Endodermal cell (in vitro differentiated cells): Measurements from ENCODE around the gene OGFOD2. TPM values are rescaled to one million over a fixed set of nuclear protein-coding genes. Genes with fewer than 3 reads are reported as not detected.

Experiments used
- DNase-seq: peaks from one replicate; pipeline ENCODE4 v3.0.0-alpha.2; 2017
- H3K27ac ChIP-seq: 2 replicates; pipeline ENCODE4 v1.5.1; 2013; ENCODE audit warnings: mild to moderate bottlenecking, low read depth, low read length, moderate library complexity
- H3K27me3 ChIP-seq: 2 replicates; pipeline ENCODE4 v1.6.1; 2013; ENCODE audit warnings: mild to moderate bottlenecking, low read length, moderate library complexity; ENCODE audit not compliant: insufficient read depth, control insufficient read depth, poor library complexity, severe bottlenecking
- H3K36me3 ChIP-seq: 2 replicates; pipeline ENCODE4 v1.7.0; 2013; ENCODE audit warnings: mild to moderate bottlenecking, low read length, moderate library complexity; ENCODE audit not compliant: control insufficient read depth, insufficient read depth
- H3K4me1 ChIP-seq: one replicate; pipeline ENCODE4 v1.7.0; 2013; ENCODE audit warnings: low read length; ENCODE audit not compliant: control insufficient read depth, insufficient read depth
- H3K4me3 ChIP-seq: 2 replicates; pipeline ENCODE4 v1.5.1; 2013; ENCODE audit warnings: mild to moderate bottlenecking, low read length, moderate library complexity
- H3K9ac ChIP-seq: 2 replicates; pipeline ENCODE4 v1.6.1; 2013; ENCODE audit warnings: mild to moderate bottlenecking, low read length, moderate library complexity; ENCODE audit not compliant: poor library complexity, severe bottlenecking; ENCODE audit errors: extremely low read depth
- H3K9me3 ChIP-seq: 2 replicates; pipeline ENCODE4 v1.6.1; 2013; ENCODE audit warnings: mild to moderate bottlenecking, low read length, moderate library complexity; ENCODE audit not compliant: control insufficient read depth
- H3K27ac Mint-ChIP-seq: 2 replicates; pipeline ENCODE4 v1.8.0; 2020; ENCODE audit warnings: mixed read lengths
- H3K27me3 Mint-ChIP-seq: 2 replicates; pipeline ENCODE4 v1.8.0; 2021; ENCODE audit warnings: mild to moderate bottlenecking, mixed read lengths; ENCODE audit not compliant: insufficient read depth
- H3K36me3 Mint-ChIP-seq: 2 replicates; pipeline ENCODE4 v1.8.0; 2020; ENCODE audit warnings: low read depth, mixed read lengths
- H3K4me1 Mint-ChIP-seq: 2 replicates; pipeline ENCODE4 v1.8.0; 2020; ENCODE audit warnings: mixed read lengths
- H3K4me3 Mint-ChIP-seq: 2 replicates; pipeline ENCODE4 v1.8.0; 2020; ENCODE audit warnings: mild to moderate bottlenecking, moderate library complexity, mixed read lengths
- H3K9me3 Mint-ChIP-seq: 2 replicates; pipeline ENCODE4 v1.8.0; 2020; ENCODE audit warnings: mild to moderate bottlenecking, mixed read lengths
- WGBS, 2 experiments: methylation state at CpG; one replicate each; pipeline versions ENCODE4 v1.1.5 to v1.1.7; 2013; ENCODE audit warnings: missing lambda C conversion rate in 2 of 2, mixed read lengths in 1 of 2; ENCODE audit not compliant: insufficient coverage in 1 of 2, insufficient read length in 1 of 2; 5-methylcytosine and 5-hydroxymethylcytosine counted together
- total RNA-seq, 2 donors: library from RNA; stranded (reverse); fragmentation: NEBNext Ultra II Directional in 1 of 2; extraction: Animal tissue kit (Norgen Biotek cat#: 25700) in 1 of 2; gene quantifications; 2 replicates in 1 of 2; 3 replicates in 1 of 2; pipeline ENCODE4 v1.2.1, GENCODE V29; 2021
- TF ChIP-seq, protein P1 (sequence below): fragments of 200-600 bp; sonication (generic); conservative IDR thresholded peaks from 2 replicates; pipeline ENCODE4 v1.5.0; 2021; ENCODE audit warnings: antibody characterized with exemption, mild to moderate bottlenecking

Gene OGFOD2
- total RNA-seq, 2 donors from 2014 or later, result 17.5 to 19.9 TPM

- Mint-ChIP-seq H3K27me3 (no peaks in the 10 kb centered on the region), H3K4me1 (peaks cover 12% of the 10 kb centered on the region), H3K4me3 (no peak overlapping the region), H3K36me3 (peaks cover 3% of the 10 kb centered on the region), H3K9me3 (no peaks in the 10 kb centered on the region), H3K27ac (peak overlapping the region; percentile 69)
- no peak overlapping the region for H3K9ac ChIP-seq
- H3K36me3 ChIP-seq, result peaks cover 13% of the 10 kb centered on the region
- DNase-seq, result peak; percentile 57
- peak overlapping the region; percentile 73 for H3K27ac ChIP-seq
- peaks cover 4% of the 10 kb centered on the region for H3K4me1 ChIP-seq
- H3K4me3 ChIP-seq, result no peak overlapping the region
- H3K9me3 ChIP-seq, result no peaks in the 10 kb centered on the region
- TF ChIP-seq, protein P1, sequence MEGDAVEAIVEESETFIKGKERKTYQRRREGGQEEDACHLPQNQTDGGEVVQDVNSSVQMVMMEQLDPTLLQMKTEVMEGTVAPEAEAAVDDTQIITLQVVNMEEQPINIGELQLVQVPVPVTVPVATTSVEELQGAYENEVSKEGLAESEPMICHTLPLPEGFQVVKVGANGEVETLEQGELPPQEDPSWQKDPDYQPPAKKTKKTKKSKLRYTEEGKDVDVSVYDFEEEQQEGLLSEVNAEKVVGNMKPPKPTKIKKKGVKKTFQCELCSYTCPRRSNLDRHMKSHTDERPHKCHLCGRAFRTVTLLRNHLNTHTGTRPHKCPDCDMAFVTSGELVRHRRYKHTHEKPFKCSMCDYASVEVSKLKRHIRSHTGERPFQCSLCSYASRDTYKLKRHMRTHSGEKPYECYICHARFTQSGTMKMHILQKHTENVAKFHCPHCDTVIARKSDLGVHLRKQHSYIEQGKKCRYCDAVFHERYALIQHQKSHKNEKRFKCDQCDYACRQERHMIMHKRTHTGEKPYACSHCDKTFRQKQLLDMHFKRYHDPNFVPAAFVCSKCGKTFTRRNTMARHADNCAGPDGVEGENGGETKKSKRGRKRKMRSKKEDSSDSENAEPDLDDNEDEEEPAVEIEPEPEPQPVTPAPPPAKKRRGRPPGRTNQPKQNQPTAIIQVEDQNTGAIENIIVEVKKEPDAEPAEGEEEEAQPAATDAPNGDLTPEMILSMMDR, result no peak
- H3K27me3 ChIP-seq, result no peaks in the 10 kb centered on the region
- 89 to 91% methylated on average over 33 to 34 of the region's 34 CpGs for WGBS, 2 experiments
Observed at GRCh38 chr12:122984612-122985337, 9.7 kb downstream of the OGFOD2 start.

GRCh38 chr12:122985338-122986257 lies 10.6 kb downstream of the OGFOD2 start:
- no peak overlapping the region for H3K27ac Mint-ChIP-seq
- no peak overlapping the region for H3K9ac ChIP-seq
- DNase-seq, result no peak
- peaks cover 3% of the 10 kb centered on the region for H3K4me1 ChIP-seq
- H3K9me3 Mint-ChIP-seq, result no peaks in the 10 kb centered on the region
- no peak overlapping the region for H3K4me3 Mint-ChIP-seq
- H3K27me3 Mint-ChIP-seq, result no peaks in the 10 kb centered on the region
- peaks cover 3% of the 10 kb centered on the region for H3K36me3 Mint-ChIP-seq
- H3K36me3 ChIP-seq, result peaks cover 13% of the 10 kb centered on the region
- peaks cover 12% of the 10 kb centered on the region for H3K4me1 Mint-ChIP-seq
- H3K27ac ChIP-seq, result no peak overlapping the region
- 94 to 96% methylated on average over 35 to 45 of the region's 45 CpGs for WGBS, 2 experiments
- H3K27me3 ChIP-seq, result no peaks in the 10 kb centered on the region
- no peak overlapping the region for H3K4me3 ChIP-seq
- no peaks in the 10 kb centered on the region for H3K9me3 ChIP-seq
- TF ChIP-seq, protein P1, result no peak

DNA sequence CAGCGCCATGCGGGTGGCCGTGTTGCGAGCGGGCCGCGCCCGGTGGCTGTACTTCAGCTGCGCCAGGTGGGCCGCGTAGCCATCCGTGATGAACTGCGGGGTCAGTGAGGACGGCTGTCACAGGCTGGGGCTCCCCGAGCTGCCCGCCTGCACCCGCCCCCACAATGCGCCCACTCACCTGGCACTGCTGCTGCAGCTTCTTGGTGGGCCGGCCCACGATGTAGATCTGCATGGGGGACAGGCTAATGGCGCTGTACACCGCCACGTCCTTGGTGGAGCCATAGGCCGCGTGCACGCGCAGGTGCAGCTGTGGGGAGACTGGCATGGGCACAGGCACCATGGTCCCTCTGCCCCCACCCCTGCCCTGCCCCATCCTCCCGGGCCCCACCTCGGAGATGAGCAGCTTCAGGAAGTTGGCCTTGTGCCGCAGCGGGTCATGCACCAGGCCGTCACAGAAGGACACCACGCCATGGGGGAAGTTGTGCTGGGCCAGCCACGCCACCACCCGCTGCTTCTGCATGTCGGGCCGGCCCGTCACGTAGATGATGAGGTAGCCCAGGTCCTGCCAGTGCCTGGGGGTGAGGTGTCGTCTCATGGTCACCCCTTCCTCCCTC lies 11.3 kb downstream of the OGFOD2 start:
- DNase-seq, result no peak
- peaks cover 12% of the 10 kb centered on the region for H3K4me1 Mint-ChIP-seq
- 96 to 98% methylated on average over 33 to 40 of the region's 40 CpGs for WGBS, 2 experiments
- TF ChIP-seq, protein P1, result no peak
- no peak overlapping the region for H3K27ac Mint-ChIP-seq
- no peaks in the 10 kb centered on the region for H3K27me3 Mint-ChIP-seq
- no peak overlapping the region for H3K9ac ChIP-seq
- no peak overlapping the region for H3K27ac ChIP-seq
- peaks cover 3% of the 10 kb centered on the region for H3K4me1 ChIP-seq
- no peaks in the 10 kb centered on the region for H3K27me3 ChIP-seq
- H3K4me3 ChIP-seq, result no peak overlapping the region
- H3K9me3 Mint-ChIP-seq, result no peaks in the 10 kb centered on the region
- peaks cover 13% of the 10 kb centered on the region for H3K36me3 ChIP-seq
- no peaks in the 10 kb centered on the region for H3K9me3 ChIP-seq
- H3K36me3 Mint-ChIP-seq, result peaks cover 3% of the 10 kb centered on the region
- no peak overlapping the region for H3K4me3 Mint-ChIP-seq
